Epidermal melanocyte (primary cell): ENCODE results near the gene MRPS15.
"Not testable (repeated sequence)": the region's sequence is repeated elsewhere in the genome, so short reads cannot be mapped to it uniquely, and the experiment has no call there.

Experiments
- DNase-seq: peaks from one replicate; pipeline ENCODE4 v3.0.0; 2011; ENCODE audit warnings: low spot score; ENCODE audit not compliant: insufficient read length

MRPS15 gene

DNA sequence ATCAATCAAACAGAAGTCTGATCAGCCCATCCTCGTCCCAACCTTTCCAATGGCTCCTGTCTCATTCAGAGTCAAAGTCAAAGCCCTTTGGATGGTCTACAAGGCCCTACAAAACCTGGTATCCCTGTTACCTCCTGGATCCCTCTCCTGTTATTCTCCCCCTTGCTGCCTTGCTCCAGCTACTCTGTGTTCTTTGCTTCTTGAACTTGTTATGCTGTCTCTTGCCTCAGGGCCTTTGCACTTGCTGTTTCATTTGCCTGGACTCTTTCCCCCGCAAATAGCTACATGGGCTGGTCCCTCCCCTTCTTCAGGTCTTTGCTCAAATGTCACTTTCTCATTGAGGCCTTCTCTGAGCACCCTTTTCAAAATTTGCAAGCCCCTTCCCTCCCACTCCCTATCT, 19.9 kb upstream of the MRPS15 start:
- DNase-seq, result no peak

DNA sequence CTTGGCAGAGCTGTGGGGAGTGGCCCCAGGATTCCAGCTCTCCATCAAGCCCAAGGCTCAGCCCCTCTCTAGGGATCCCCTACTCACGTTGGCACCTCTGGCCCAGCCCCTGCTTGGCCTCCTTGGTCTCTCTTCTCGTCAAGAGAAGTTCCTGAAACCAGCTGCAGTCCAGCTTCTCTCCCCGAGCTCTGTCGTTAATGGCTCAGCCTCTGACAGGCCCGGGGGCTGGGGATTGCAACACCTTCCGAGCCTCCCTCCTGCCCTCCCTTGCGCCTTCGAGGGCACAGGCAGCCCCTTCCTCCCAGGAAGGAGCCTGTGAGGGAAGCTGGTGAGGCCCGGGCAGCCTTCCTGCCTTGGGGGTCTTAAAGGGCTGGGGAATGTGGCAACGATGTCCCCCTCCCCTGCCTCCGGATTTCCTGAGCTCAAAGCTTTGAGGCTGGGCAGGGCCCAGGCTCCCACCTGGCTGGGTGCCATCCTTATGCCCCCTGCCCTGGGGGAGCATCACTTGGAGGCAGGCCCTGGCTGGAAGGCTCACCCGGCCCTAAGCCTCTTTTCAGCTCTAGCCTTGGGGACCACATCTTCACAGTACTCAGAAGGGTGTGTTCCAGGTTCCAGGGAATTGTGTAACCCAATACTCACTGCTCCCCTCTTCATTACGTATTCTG, 18.7 kb upstream of the MRPS15 start, which contains the start of gene CSF3R:
Gene CSF3R, minus strand, starts transcription at position 190 of the 665 bp plus-strand sequence. CDS start 3,417 bp downstream, outside the sequence.
- no peak for DNase-seq

DNA sequence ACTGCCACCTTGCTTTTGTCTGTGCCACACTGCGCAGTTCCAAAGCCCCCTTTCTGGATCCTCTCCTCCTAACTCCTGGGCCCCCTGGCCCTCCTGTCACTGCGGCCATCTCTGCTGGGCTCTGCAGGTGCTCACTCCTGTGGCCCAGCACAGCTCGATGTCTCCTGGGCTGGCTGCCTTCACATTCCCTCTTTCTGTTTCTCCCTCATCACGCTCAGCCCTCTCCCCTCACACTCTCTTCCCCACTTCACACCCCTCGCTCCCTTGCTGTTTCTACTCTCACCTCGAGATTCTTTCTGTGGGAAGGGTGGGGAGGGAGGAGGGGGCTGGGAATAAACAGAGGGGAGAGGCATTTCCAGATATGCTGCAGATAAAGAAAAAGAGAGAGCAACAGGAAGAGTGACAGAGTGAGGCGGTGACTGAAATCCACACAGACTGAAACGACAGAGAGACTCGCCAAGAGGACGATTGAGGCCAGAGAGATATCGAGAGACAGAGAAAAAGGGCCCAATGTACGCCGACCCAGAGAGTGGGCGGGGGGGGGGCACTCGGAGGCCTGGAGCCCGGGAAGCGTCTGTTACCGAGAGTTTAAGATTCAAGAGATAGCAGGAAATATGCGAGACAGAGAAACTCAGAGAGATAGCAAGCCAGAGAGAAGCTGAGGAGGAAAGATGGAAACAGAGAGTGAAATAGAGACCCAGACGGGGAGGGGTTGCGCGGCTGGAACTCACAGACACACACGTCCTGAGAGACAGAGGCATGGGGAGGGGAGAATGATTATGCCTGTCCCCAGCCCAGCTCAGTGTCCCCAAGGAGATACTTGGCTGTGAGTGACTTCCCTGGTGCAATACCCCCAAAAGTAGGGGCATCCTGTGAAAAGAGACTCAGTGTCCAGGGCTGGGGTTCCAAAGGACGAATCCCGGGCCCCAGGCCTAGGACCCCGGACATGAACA, 17.9 kb upstream of the MRPS15 start:
- no peak for DNase-seq

DNA sequence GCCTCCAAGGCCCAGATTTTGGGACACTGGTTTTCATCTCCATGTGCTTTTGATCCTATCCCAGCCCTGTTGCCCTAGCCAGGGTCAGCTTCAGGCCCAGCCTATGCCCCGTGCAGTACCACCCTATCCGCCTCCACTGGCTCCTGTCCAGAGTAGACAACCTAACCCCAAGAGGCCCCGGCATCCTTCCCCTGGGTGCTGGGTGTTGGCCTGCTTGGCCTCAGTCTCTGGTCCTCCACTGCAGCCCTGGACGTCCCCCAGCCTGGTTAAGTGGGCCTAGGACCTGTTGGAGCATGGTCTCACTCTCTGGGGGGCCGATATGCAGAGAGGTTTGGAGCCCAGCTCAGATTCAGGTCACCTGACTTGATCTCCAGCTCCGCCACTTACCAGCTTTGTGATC, 16.9 kb upstream of the MRPS15 start:
- DNase-seq, result no peak

DNA sequence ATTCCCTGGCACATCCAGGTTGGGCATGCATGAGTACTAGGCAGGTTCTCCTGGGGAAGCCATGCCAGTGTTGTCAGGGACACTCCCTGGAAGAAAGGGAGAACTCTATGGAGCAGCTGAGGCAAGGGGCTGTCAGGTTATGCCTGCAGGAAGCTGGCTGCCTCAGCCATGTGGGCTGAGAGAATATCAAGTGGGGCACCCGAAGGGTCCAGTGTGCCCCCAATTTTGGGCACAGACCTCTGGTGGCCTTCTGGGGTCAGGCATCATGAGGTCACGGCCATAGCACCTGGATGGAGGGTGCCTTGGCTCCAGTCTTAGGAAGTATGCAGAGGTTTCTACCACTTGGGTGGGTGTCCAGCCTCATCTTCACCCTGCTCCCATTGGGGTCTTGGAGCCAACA, 16.0 kb upstream of the MRPS15 start:
- DNase-seq, result no peak

DNA sequence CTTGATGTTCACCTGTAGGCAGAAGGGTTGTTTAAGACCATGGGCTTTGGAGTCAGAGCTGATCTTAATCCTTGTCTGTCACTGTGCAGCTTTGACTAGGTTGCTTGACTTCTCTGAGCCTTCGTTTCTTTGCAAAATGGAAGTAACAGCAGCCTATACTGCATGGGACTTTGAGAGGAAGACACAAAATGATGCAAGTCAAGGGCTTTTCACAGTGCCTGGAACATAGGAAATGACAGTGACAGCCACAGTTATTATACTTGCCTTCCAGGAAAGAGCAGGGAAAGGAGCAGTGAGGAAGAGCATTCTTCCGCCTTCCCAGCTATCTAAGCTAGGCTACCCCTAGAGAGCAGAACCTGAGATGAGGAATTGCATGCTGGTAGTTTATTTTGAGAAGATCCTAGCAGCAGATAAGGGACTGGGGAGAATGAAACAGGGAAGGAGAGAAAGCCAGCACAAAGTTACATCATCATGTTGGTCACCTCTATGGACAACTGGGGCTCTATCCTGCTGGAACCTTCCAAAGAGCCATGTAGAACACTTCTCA, 15.4 kb upstream of the MRPS15 start:
- no peak for DNase-seq

DNA sequence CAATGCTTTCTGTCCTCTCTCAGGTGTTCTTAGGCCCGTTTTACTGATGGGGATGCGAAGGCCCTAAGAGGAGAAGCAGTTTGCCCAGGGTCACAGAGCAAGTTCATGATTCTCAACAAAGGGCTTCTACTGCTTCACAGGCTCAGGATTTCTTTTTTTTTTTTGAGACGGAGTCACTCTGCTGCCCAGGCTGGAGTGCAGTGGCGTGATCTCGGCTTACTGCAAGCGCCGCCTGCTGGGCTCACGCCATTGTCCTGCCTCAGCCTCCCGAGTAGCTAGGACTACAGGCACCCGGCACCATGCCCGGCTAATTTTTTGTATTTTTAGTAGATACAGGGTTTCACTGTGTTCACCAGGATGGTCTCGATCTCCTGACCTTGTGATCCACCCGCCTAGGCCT, 13.4 kb upstream of the MRPS15 start:
- DNase-seq, result not testable (repeated sequence)

DNA sequence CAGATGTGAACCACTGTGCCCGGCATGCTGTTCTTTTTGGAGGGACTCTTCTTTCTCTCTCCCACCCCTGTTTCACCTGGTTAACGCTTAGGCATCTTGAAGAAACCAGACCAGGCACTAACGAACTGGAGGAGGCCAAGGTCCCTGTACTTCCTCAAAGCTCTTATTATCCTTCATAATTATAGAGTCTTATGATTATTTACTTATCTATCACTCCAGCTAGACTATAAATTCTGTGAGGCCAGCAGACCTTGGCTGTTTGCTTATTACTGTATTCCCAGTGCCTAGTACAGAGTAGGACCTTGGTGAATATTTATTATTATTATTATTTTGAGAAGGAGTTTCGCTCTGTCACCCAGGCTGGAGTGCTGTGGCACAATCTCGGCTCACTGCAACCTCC, 12.8 kb upstream of the MRPS15 start:
- DNase-seq, result no peak

DNA sequence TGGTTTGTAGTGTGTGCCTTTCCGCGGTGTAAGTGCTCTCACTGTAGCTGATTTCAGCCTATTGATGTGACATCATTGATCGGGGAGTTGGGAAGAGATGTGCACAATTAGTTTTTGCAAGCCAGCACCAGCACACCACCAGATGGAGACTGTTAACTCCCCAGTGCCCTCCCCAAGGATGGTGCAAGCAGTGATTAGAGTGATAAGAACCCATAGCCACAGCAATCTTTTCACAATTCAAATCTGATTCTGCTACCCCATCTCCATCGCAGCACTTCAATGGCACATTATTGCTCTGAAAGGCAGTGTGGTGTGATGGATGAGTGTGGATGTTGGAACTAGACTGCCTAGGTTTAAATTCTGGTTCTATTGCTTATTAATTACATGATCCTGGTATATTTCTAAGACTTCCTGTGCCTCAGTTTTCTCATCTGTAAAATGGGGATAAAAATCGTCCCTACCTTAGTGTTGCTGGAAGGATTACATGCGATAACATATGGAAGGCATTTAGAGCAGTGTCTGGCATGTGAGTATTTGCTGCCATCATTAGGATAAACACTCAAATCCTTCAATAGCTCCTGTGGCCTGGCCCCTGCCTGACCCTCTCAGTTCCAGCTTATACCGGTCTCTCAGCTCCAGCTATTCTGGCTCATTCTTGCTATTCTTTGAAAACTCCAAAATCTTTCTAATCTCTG, 11.9 kb upstream of the MRPS15 start:
- no peak for DNase-seq

DNA sequence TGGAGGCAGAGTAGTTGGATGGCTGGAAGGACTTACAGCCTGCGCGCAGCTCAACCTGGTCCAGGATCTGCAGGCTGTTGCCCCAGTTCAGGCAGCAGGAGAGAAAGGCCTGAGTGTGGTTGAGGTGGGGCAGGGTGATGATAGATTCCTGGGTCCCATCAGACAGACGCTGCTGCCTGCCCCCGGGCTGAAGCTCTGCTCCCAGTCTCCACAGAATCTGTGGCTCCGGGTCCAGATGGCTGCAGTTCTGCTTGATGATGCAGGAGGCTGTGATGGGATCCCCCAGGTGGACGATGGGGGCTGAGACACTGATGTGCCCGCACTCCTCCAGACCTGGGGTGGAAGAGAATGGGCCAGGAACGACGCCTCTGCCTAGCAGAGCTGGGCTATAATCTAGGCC, 11.2 kb upstream of the MRPS15 start:
- no peak for DNase-seq

DNA sequence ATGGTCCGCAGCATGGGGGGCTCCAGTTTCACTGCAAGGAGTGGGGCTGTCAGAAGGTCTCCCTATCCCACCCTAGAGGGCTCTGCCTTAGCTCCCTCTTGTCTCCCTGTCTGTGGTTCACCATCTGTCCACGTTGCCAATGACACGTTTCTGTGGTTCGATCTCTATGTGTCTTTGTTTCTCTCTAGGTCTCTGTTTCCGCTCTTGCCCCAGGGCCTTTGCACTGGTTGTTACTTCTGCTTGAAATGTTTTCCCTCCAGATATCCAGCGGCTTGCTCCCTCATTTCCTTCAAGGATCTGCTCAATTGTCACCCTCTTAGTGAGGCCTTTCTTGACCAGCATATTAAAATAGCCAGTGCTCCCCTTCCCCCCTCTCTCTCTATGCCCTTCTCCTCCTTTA, 8.5 kb upstream of the MRPS15 start:
- DNase-seq, result no peak

DNA sequence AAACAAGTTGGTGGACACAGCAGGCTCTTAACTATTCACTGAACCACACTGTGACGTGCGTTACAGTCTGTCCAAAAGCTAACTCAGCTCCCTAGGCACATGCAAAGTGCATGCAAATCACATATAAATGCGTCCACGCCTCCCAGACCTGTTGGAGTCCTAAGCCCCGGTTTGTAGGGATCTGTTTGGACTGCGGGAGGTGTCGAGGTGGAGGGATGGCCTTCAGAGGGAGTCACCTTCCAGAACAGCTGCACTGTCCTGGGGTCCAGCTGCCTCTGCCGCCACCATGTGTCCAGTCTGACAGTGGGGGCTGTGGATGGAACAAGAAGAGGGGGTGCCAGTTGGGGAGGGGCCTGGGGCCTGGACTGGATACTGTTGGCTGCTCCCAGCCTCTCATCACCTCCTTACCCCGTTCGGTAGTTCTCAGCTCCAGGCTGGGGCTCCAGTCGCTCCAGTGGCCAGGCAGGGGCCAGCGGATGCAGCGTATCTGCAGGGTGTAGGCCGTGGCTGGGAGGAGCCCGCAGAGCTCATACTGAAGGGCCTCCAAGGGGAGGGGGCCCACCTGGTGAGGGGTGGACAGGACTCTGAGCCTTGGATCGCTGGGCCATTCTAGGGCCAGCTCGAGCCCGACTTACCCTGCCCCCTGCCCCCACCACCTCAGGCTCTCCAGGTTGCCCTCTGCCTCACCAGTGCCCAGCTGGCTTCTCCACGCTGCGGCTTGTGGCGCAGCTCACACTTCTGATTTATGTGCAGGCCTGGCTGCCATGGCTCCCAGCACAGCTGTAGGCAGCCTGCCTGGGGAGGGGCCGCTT, 7.9 kb upstream of the MRPS15 start:
- DNase-seq, result no peak

DNA sequence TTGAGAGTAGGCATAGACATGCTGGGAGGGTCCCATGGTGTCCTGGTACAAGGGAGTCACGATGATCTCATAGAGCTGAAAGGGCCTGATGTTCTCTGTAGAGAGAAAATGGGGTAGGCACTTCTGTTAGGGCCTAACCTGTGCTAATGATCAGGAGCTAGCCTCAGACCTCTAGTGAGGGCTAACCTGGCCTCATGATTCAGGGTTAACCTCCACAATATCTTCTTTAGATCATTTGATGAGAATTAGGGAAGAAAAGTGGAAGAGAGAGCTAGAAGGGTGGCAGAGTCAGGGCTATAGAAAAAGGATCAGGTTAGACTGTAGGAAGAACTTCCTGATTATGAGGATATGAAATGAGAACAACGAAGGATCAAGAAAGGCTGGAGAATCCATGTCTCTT, 5.0 kb upstream of the MRPS15 start:
- no peak for DNase-seq

DNA sequence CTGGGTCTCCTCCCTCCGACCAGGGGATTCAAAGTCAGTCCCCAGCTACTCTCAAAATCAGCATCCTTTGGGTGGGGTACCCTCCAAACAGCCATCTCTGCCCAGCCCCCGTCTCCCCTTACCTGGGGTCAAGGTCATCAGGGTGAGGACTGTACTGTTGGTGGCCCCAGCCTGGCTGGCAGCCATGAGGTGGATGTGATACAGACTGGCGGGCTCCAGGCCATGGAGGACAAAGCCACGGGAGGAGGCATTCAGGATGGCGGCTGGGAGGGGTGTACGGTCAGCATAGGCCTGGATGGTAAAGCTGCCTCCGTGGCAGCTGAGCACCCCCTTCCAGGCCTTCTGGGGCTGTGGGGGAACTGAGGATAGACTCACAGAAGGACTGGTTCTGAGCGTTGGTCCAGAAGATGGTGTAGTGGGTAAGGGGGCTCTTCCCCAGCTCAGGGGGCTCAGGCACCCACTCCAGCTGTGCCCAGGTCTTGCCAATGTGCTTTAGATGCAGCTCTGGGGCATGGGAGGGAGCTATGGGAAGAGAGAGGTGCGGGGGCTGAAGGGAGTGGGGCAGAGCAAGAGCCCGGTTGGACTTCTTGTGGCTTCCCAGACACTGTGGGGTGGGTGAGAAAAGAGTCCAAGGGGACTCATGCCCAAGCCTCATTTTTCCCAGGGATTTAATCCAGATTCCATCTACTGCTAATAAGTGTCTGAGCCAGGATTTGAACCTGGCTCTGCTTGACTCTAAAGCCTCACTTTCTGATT, 3.7 kb upstream of the MRPS15 start:
- no peak for DNase-seq

DNA sequence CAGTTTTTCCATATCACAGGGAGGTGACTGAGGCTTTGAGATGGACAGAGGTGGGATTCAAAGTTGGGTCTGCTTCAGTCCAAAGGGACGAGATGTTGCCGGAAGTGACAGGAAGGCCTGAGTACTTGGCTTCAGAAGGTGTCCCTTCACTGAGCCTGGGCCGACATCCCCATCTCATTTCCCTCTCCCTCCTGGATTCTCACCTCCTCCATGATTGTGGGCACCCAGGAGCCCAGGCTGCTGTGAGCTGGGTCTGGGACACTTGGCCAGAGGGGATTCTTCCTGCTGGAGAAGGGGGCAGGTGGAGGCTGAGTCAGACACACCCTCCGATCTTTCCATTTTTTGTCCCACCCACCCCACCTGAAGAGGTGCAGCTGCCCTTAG, 2.8 kb upstream of the MRPS15 start:
- no peak for DNase-seq

DNA sequence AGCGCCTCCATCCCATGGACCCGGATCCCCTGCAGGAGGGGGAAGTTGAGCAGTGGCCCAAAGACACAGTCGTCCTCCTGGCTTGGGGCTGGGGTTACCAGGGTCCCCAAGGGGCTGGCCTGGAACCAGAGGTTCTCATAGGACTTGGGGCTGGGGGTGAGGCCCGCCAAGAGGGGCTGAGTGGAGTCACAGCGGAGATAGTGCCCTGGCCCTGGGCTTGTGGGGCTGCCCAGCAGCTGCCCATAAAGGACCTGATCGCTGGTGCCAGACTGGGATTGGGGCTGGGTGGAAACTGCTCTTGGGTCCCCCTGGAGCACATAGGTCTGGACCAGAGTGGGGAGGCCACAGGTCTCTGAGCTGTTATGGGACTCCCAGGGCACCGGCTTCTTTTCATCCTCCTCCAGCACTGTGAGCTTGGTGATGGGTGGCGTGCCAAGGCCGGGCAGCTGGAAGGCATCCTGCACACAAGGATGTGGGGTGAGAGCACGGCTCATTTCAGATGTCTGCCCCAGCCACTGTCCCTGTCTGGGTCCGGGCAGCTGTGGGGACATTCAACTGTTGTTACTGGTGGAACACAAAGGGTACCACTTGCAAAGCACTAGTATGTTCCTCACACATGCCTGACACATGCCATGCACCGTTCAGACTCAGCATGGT, 2.3 kb upstream of the MRPS15 start:
- no peak for DNase-seq

DNA sequence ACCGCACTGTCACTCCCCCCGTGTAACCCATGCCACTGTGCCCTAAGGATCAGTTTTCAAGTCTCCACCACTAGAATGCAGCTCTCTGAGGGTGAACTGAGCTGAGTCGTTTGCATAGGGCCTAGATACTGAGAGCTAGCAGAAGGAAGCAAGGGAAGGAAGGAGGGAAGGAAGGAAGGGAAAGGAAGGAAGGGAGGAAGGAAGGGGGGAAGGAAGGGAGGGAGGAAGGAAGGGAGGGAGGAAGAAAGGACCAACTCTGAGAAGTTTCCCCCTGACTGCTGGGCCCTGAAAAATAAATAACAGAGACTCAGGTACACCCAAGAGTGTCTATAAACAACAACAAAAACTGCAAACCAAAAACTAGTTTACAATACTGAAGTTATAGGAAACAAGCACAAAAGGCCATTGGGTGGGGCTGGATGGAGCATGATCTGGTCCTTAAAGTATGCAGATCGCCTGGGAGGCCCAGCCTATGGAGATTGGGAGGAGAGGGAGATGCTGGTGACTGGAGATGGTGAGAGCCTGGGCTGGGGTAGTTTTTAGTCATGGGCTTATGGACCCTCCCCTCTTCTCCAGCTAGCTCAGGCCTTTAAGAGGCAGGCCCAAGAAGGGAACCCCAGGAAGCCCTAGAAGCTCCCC, 1.7 kb upstream of the MRPS15 start:
- DNase-seq, result no peak

DNA sequence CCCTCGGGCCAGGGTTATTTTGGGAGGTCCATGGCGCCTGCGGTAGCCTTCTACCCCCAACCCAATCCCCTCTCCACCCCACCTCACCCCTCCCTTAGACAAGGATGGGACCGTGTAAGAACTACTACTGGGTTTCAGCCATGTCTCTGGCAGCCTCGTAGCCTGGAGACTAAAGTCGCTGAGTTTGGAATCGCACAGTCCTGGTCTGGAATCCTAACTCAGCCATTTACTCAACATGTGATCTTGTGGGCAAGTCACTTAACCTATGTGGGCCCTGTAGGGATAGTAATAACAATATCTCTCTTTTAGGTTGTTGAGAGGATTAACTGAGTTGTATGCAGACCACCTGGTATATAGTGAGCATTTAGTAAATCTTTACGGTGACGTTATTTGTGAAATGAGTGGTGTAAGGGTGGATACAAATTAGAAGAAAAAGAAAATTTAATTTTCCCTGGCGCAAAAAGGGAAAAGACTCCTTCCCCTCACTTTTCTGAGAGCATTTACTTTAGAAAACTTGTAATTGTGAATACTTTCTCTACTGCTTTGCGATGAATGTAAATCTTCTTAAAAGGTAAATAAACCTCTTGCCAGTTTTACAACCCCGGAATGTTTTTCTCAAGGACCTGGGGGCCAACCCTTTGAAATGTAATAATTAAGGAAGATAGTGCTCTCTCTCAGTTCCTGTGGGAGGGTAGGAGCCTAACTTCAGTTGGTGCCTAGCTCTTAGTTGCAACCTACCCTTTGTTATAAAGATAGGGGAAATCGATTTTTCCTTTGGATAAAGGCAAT, 615 bp upstream of the MRPS15 start:
- peak; percentile 40 for DNase-seq

DNA sequence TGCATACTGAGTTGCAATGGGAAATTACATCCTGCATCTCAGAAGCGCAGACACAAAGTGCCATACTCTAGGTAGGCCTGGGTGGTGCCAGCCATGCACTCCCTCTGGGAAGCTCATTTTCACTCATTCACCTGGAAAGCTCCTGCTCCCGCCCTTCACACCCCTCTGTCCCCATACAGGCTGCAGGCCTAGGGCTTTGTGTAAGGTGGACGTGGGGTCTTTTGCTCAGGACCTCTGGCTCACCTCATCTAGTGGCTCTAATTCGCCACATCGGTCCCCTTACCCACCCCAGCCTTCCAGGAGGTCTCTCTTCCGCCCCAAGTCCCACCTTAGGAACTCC, 751 bp downstream of the MRPS15 start:
- DNase-seq, result no peak
